ENCODE results near the gene C1QTNF2.

GRCh38 chr5:160360310-160360709 is 10.1 kb downstream of the C1QTNF2 start:
- TF ChIP-seq POLR2A (IDR thresholded peaks at IDR 0.05) (no peak), CTCF (IDR thresholded peaks at IDR 0.05) (no peak)
